Measurements from ENCODE around the gene KNSTRN.

DNA sequence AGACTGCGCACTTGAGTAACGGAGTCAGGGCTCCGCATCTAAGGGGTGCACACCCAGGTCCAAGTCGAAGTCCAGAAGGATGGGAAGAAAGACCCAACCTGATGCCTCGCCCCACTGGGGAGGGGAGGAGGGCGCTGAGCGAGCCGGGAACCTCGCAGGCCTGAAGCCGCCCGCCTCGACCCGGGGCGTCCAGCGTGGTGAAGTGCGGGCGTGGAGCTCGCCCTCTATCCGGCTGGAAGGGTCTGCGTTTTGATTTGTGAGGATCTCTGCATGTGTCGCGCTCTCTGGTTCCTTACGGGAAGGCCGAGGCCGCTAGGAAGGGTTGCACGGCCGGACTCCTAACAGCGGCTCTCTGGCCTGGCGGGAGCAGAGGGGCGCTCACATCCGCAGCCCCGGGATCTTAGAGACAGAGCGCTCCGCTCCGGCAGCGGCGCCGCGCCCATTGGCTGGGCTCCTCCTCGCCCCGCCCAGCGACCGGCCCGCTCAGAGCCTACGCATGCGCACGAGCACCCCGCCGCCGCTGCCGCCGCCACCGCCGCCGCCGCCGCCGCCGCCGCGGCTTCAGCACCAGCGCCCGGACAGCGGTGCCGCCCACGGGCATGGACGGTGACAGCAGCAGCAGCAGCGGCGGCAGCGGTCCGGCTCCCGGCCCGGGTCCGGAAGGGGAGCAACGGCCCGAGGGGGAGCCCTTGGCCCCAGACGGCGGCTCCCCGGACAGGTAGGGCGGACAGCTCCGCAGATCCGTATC, 24.6 kb upstream of the KNSTRN start, which contains the start of gene DISP2:
- TF ChIP-seq SUZ12 (IDR thresholded peaks at IDR 0.05; ENCODE audit: extremely low read depth, insufficient read depth, insufficient read length) (no peak), YY1 (IDR thresholded peaks at IDR 0.05; ENCODE audit: insufficient read depth, insufficient read length) (no peak)

All from NT2/D1 (cell line).